Heart left ventricle (tissue), 13 donors: ENCODE data around the gene PIGZ.

Source experiments
- CTCF ChIP-seq, 12 donors: fragments of 200-600 bp; sonication (generic) in 4 of 12; IDR thresholded peaks; one replicate each; pipeline versions ENCODE4 v1.5.0 to v1.8.0; 2018 to 2022; ENCODE audit warnings: antibody characterized with exemption in 12 of 12, mild to moderate bottlenecking in 5 of 12
- POLR2A ChIP-seq, 2 donors: fragments of 450-650 bp; IDR thresholded peaks; one replicate each; pipeline ENCODE4 v1.6.1; 2017; ENCODE audit warnings: antibody characterized with exemption in 2 of 2, mild to moderate bottlenecking in 2 of 2, moderate library complexity in 2 of 2
- donor health status: ischemic (EF 13 %, LVEDD 7.1; RV severe dilation, severe dysfunction).
- donor health status: DM: no; HTN: yes; CAD: no.
- donor health status: DM: no; HTN: no; CAD: no.
- donor health status: ischemic (EF 25% LVEDD 6.9; RV normal size, moderate dysfunction).
- donor health status: ischemic (EF 25% LVEDD 5.7; RV mildly dilated, moderate dysfunction).
- donor health status: ischemic (EF 35%, LVEDD 5.7; RV mildly dilated, moderate dysfunction).
- donor health status: nonischemic (EF 11% LVEDD 7.7; RV severe dilation, severe dysfunction).
- donor health status: DM: yes; HTN: yes; CAD: no.
- donor health status: PGD.
- donor health status: ischemic (EF 29% LVEDD 5.4; RV normal size, mild dysfunction).
- donor health status: nonischemic (EF 23%, LVEDD 6.1; RV moderate dilation, normal function).

GRCh38 chr3:197006446-197006845 lies 37.8 kb upstream of the PIGZ start:
- TF ChIP-seq CTCF (IDR thresholded peaks at IDR 0.05) (no peak), POLR2A (IDR thresholded peaks at IDR 0.05) (no peak)
